ENCODE results near the gene MLC1.

Gene MLC1

GRCh38 chr22:50015451-50016307 lies 69.5 kb downstream of the MLC1 start:
- ATAC-seq (no peak), DNase-seq (peak; percentile 11)

DNA sequence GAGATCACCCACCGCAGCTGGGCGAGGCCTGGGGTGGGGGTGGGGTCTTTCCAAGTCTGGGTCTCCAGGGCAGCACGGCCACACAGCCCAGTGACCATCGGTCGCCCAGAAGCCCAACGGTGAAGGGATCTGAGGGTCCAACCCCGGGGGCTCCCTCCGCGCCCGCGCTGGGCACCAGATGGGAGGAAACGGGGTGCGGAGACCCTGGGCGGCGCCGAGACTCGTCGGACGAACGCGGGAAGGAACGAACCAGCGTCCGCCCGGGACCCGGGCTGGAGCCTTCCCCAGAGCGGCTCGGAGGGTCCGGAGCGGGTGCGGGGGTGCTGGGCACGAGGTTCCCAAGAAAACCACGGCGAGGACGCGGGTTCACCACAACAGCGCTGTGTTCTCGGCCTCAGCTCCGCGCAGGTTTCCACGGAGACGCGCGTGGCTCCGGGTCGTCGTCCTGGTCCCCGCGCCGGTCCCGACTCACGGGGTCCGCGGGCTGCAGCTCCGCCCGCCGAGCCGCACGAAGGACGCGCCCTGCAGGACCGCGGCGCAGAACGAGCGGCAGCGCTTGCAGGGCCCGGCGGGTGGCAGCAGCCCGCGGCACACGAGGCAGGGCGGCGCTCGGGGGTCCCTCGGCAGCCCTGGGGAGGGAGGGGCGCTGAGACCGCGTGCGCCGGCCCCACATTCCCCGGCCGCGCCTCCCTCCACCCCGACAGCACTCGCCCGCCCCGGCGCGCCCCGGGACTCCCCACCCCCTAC lies 70.4 kb downstream of the MLC1 start:
- ATAC-seq (no peak), DNase-seq (peak; percentile 48)

DNA sequence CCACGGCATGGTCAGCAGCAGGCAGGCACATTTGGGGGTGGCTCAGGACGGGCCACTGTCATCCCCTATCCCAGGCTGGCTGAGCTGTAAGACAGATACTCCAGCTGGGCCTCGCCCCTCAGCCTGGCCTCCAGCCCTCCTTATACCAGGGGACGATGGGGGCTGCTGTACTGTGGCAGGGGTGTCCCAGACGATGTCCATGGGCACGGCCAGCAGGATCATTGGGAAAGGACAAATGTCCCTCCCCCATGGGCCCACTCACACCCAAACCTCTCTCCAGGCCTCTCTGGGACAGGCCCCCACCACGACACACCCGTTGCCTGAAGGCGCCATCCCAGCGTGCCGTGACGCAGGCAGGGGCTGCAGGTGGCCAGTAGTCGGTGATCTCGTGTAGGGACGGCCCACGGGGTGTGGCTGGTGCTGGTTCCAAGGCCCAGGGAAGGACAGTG lies 71.1 kb downstream of the MLC1 start:
- ATAC-seq (no peak), DNase-seq (peak; percentile 24)

DNA sequence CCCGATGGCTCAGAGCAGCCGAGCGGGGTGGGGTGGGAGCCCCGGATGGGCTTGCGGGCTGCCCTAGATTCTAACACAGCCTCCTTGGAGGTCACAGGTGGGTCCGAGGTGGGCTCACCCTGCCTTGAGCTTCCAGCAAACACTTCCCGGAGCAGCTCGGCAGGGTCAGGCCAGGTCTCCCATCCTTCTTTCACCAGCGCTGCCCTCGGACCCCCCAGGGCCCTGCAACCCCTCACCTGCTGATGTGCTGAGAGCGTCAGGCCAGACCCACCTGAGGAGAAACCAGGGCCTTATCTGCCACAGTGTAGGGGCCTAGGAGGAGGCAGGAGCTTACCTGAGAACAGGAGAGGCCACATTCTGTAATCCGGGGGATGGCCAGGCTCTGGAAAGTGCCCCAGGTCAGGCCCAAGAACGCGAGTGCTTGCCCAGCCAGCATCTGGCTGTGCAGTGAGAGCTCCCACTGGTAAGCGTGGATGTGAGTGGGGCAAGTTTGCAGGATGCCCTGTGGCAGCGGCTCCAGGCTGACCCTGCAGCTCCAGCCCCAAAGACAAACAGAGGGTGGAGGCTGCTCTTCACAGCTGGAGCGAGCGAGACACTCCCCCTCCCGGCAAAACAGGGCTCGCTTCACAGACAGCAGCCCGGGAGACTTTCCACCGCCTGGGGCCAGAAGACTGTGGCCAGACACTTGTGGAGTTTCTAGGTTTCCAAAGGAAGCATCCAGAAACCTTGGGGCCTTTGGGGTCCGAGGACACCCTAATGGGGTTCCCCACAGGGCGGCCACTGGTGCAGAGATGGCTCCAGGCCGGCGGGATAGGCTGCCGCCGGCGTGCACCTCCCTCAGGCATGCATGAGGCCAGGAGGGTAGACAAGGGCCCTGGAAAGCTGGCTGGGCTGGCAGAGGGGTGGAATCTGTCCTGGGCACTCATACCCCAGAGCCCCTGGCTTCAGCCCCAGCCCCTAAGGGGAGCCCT lies 72.7 kb downstream of the MLC1 start, which contains the start of gene IL17REL:
Gene IL17REL (minus strand): TSS at position 555 of the 971 bp plus-strand sequence. CDS start 119 bp downstream, at position 436.
- peak; percentile 7 for DNase-seq

GRCh38 chr22:50011447-50012210 lies 73.6 kb downstream of the MLC1 start:
- DNase-seq (peak; percentile 22), ATAC-seq (no peak)

More for the DNA sequence above, 72.7 kb downstream of the MLC1 start, which contains the start of gene IL17REL:
- ATAC-seq = no peak

GRCh38 chr22:50010676-50011446 lies 74.4 kb downstream of the MLC1 start:
- ATAC-seq (peak; percentile 56), DNase-seq (peak; percentile 68)

DNA sequence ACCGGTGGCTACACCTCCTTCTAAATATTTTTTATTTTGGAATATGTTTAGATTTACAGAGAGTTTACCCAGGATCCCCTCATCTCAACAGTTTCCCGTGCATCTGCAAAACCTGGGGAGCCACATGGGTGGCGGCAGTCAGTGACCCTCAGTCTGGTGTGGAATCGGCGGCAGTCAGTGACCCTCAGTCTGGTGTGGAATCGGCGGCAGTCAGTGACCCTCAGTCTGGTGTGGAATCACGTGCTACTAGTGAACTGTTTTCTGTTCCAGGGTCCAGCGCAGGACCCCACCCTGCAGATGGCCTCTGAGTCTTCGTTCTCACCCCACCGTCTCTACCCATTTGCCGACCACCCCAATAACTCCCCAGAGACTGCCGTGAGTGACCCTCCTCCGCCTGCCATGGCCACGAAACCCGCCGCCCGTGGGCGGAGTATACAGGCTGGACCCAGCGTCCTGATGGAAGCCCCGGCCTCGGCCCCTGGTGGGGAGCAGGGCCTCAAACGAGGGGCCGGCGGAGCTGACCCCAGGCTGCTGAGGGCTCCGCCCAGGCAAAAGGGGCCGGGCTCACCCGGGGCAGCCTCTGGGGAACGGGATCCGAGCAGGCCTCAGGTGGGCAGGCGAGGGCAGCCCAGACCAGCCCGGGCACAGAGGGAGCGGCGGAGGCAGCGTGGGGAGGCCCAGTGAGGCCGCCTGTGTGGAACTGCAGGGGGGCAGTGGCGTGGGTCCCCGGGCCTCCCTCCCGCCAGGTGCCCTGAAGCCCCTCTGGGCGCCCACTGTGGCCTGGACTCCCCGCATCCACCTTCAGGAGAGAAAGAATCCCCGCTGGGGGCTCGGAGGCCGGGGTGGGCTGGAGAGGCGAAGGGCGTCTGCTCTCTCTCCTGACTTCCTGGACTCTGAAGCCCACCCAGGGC lies 75.2 kb downstream of the MLC1 start:
- no peak for ATAC-seq
- no peak for DNase-seq

All from stimulated activated naive CD8-positive, alpha-beta T cell treated with anti-CD3 and anti-CD28 coated beads, Interleukin-15, Interleukin-2, amounts not matched to agents 100 U/mL and 50 U/mL, for 24 hours (primary cell).